Caco-2 (cell line): Measurements from ENCODE around the gene PSPN. TPM values are rescaled to one million over a fixed set of nuclear protein-coding genes. Genes with fewer than 3 reads are reported as not detected.
A peak's percentile ranks its signal among the peaks of the same experiment; 100 is the strongest.

Experiments used
- BruUV-seq: library from RNA; stranded (reverse); fragments of 400-500 nt; replicated peaks from 2 replicates; lab custom pipeline; 2021; lab: Mats Ljungman, UMichigan
- CTCF ChIA-PET: fragments of 300-600 bp; sonication (Branson Sonifier 250); formaldehyde crosslinking; loops from one replicate; lab custom pipeline; 2022; ENCODE audit warnings: antibody characterized with exemption; lab: Charles Lee
- POLR2A ChIA-PET: fragments of 300-600 bp; sonication (Branson Sonifier 250); formaldehyde crosslinking; loops from one replicate; lab custom pipeline; 2022; ENCODE audit warnings: antibody characterized with exemption; lab: Charles Lee
- DNase-seq, 2 experiments: peaks; one replicate each; pipeline versions ENCODE4 v3.0.0 to v3.0.0-alpha.2; 2020 to 2022
- H3K27me3 ChIP-seq: replicated peaks from 2 replicates; pipeline ENCODE4 v1.6.0; 2011; ENCODE audit warnings: low read length; ENCODE audit not compliant: control insufficient read depth, insufficient read depth
- H3K36me3 ChIP-seq: 2 replicates; pipeline ENCODE4 v1.5.1; 2011; ENCODE audit warnings: low read length; ENCODE audit not compliant: control insufficient read depth, insufficient read depth
- H3K4me1 ChIP-seq: fragments of 250-450 bp; sonication (Bioruptor Pico); 2 replicates; pipeline ENCODE4 v1.5.1; 2020; ENCODE audit warnings: mild to moderate bottlenecking
- H3K4me3 ChIP-seq: 2 replicates; pipeline ENCODE4 v1.5.1; 2011; ENCODE audit warnings: low read depth, mild to moderate bottlenecking, control low read depth, low read length
- H3K9me3 ChIP-seq: fragments of 250-450 bp; sonication (Bioruptor Pico); 2 replicates; pipeline ENCODE4 v1.5.1; 2020; ENCODE audit warnings: mild to moderate bottlenecking, moderate library complexity
- H3K27ac Mint-ChIP-seq: one replicate; pipeline ENCODE4 v1.8.0; 2022; ENCODE audit warnings: mixed read lengths; ENCODE audit not compliant: unreplicated experiment
- H3K27me3 Mint-ChIP-seq: one replicate; pipeline ENCODE4 v1.8.0; 2022; ENCODE audit warnings: mixed read lengths; ENCODE audit not compliant: insufficient read depth, unreplicated experiment
- H3K36me3 Mint-ChIP-seq: one replicate; pipeline ENCODE4 v1.8.0; 2022; ENCODE audit warnings: mild to moderate bottlenecking, mixed read lengths; ENCODE audit not compliant: insufficient read depth, unreplicated experiment
- H3K4me1 Mint-ChIP-seq: one replicate; pipeline ENCODE4 v1.8.0; 2022; ENCODE audit warnings: low read depth, mixed read lengths; ENCODE audit not compliant: unreplicated experiment
- H3K4me3 Mint-ChIP-seq: one replicate; pipeline ENCODE4 v1.8.0; 2022; ENCODE audit warnings: mild to moderate bottlenecking, moderate library complexity, mixed read lengths; ENCODE audit not compliant: unreplicated experiment
- H3K9me3 Mint-ChIP-seq: one replicate; pipeline ENCODE4 v1.8.0; 2022; ENCODE audit warnings: mixed read lengths; ENCODE audit not compliant: unreplicated experiment
- intact Hi-C: fragments of 100-400 bp; cut with micrococcal nuclease; formaldehyde crosslinking; loops from one replicate; pipeline ENCODE4 v1.10.0; 2022; ENCODE audit not compliant: unreplicated experiment
- total RNA-seq: library from RNA; stranded (reverse); gene quantifications from 2 replicates; pipeline ENCODE4 v1.2.3, GENCODE V29; 2022
- TF ChIP-seq, protein P1 (sequence below), 2 experiments: fragments of 200-600 bp in 1 of 2; IDR thresholded peaks; 1 replicate in 1 of 2; 2 replicates in 1 of 2; pipeline versions ENCODE4 v1.5.1 to v1.8.0; 2011 to 2022; ENCODE audit warnings: antibody characterized with exemption in 1 of 2, control low read depth in 1 of 2, inconsistent platforms in 1 of 2, low read depth in 1 of 2, low read length in 1 of 2, mild to moderate bottlenecking in 1 of 2, moderate library complexity in 1 of 2; ENCODE audit not compliant: insufficient read depth in 1 of 2, severe bottlenecking in 1 of 2, unreplicated experiment in 1 of 2

Gene PSPN
- total RNA-seq, 1 experiment from 2014 or later = 2.9 TPM

GRCh38 chr19:6417713-6418561, 42.2 kb upstream of the PSPN start:
- Mint-ChIP-seq H3K36me3 (peaks cover 94% of the 10 kb centered on the region), H3K9me3 (no peaks in the 10 kb centered on the region), H3K27me3 (no peaks in the 10 kb centered on the region), H3K27ac (no peak overlapping the region), H3K4me3 (no peak overlapping the region), H3K4me1 (peaks cover 5% of the 10 kb centered on the region)
- ChIA-PET POLR2A (no interaction called here), CTCF (interaction anchor here (0.6 to 1.0 kb wide), 2 partner anchors 10 to 98 kb away, joined by 3 to 6 read pairs; no protein-coding TSS in a partner anchor)
- H3K4me3 ChIP-seq = no peak overlapping the region
- no TSS peak for BruUV-seq
- TF ChIP-seq, protein P1, sequence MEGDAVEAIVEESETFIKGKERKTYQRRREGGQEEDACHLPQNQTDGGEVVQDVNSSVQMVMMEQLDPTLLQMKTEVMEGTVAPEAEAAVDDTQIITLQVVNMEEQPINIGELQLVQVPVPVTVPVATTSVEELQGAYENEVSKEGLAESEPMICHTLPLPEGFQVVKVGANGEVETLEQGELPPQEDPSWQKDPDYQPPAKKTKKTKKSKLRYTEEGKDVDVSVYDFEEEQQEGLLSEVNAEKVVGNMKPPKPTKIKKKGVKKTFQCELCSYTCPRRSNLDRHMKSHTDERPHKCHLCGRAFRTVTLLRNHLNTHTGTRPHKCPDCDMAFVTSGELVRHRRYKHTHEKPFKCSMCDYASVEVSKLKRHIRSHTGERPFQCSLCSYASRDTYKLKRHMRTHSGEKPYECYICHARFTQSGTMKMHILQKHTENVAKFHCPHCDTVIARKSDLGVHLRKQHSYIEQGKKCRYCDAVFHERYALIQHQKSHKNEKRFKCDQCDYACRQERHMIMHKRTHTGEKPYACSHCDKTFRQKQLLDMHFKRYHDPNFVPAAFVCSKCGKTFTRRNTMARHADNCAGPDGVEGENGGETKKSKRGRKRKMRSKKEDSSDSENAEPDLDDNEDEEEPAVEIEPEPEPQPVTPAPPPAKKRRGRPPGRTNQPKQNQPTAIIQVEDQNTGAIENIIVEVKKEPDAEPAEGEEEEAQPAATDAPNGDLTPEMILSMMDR (IDR thresholded peaks at IDR 0.05; ENCODE audit: insufficient read depth in 1 of 2, low read depth in 1 of 2, low read length in 1 of 2, severe bottlenecking in 1 of 2, unreplicated experiment in 1 of 2) = peak in 1 of 2 experiments; percentile 57
- no peaks in the 10 kb centered on the region for H3K9me3 ChIP-seq
- H3K36me3 ChIP-seq = peaks cover 7% of the 10 kb centered on the region
- DNase-seq = peak in 1 of 2 experiments; percentile 59
- no peaks in the 10 kb centered on the region for H3K27me3 ChIP-seq
- H3K4me1 ChIP-seq = peaks cover 2% of the 10 kb centered on the region
- intact Hi-C loops = no loop called here

DNA sequence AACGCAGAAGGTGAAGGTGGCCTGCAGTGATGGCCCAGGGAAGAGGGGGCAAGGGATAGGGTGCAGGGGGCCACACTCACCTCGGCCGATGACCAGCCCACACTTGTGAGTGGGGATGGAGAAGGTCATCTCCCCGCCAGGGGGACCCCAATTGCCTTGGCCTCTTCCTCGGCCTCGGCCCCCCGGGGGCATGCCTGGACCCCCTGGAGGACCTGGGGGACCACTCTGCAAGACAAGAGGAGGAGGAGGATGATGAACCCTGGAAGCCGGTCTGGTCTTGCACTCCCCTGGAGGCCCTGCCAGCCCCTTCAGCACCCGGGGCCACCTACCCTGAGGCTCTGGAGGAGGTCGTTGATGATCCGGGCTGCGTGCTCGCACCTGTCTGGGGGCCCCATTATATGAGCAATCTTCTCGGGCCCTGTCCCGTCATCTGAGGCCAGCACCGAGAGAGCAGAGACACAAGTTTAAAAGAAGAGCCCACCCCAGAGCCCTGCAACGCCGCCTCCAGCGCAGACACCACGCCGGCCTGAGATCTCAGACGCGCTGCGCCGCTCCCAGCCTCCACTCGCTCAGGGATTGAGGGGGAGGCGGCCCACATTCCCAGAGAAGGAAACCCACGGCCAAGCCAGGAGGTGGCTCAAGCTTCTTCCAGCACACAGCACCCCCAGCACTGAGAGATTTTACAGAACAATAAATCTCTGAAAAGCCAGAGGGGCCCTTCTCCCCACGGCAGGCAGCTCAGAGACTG, 41.1 kb upstream of the PSPN start:
- H3K4me3 Mint-ChIP-seq = no peak overlapping the region
- no peaks in the 10 kb centered on the region for H3K4me1 ChIP-seq
- DNase-seq = no peak
- POLR2A ChIA-PET = no interaction called here
- H3K27ac Mint-ChIP-seq = no peak overlapping the region
- H3K9me3 Mint-ChIP-seq = no peaks in the 10 kb centered on the region
- CTCF ChIA-PET = interaction anchor here (1.0 kb wide), 1 partner anchor 100 kb away, joined by 3 read pairs; no protein-coding TSS in a partner anchor
- no peaks in the 10 kb centered on the region for H3K27me3 ChIP-seq
- peaks cover 94% of the 10 kb centered on the region for H3K36me3 Mint-ChIP-seq
- H3K4me1 Mint-ChIP-seq = peaks cover 5% of the 10 kb centered on the region
- no peak overlapping the region for H3K4me3 ChIP-seq
- intact Hi-C loops = no loop called here
- H3K9me3 ChIP-seq = no peaks in the 10 kb centered on the region
- H3K36me3 ChIP-seq = peaks cover 7% of the 10 kb centered on the region
- TF ChIP-seq, protein P1 (IDR thresholded peaks at IDR 0.05; ENCODE audit: insufficient read depth in 1 of 2, low read depth in 1 of 2, low read length in 1 of 2, severe bottlenecking in 1 of 2, unreplicated experiment in 1 of 2) = no peak
- H3K27me3 Mint-ChIP-seq = no peaks in the 10 kb centered on the region
- BruUV-seq = no TSS peak

DNA sequence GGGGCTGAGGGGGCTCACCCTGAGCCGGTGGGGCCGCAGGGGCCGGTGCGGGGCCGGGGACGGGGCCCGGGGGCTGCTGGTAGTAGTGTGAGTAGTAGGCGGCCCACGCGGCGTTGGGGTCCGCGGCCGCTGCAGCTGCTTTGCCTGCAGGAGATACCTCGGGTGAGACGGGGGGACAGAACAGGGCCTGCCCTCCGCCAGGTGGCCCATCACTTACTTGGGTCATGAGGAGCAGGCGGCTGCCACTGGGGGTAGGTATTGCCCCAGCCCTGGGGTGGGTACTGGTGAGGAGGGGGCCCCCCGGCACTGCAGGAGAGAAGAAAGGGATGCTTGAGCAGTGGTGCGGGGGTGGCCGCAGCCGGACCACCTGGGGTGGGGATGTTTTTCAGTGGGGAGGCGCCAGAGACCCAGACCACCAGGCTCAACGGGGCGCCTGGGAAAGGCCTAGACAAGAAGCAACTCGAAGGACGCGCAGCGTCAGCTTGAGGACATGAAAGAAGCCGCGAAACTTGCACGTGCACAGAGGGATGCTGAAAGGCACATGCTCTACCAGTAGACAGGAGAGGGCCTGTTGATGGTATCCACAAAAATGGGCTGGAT, 40.0 kb upstream of the PSPN start:
- H3K36me3 Mint-ChIP-seq = peaks cover 86% of the 10 kb centered on the region
- no peaks in the 10 kb centered on the region for H3K4me1 ChIP-seq
- no TSS peak for BruUV-seq
- no peaks in the 10 kb centered on the region for H3K9me3 Mint-ChIP-seq
- DNase-seq = no peak
- H3K4me1 Mint-ChIP-seq = peaks cover 5% of the 10 kb centered on the region
- H3K36me3 ChIP-seq = peaks cover 5% of the 10 kb centered on the region
- ChIA-PET CTCF (no interaction called here), POLR2A (no interaction called here)
- no peak overlapping the region for H3K4me3 ChIP-seq
- H3K4me3 Mint-ChIP-seq = no peak overlapping the region
- TF ChIP-seq, protein P1 (IDR thresholded peaks at IDR 0.05; ENCODE audit: insufficient read depth in 1 of 2, low read depth in 1 of 2, low read length in 1 of 2, severe bottlenecking in 1 of 2, unreplicated experiment in 1 of 2) = no peak
- intact Hi-C loops = no loop called here
- no peaks in the 10 kb centered on the region for H3K9me3 ChIP-seq
- H3K27me3 Mint-ChIP-seq = no peaks in the 10 kb centered on the region
- H3K27me3 ChIP-seq = no peaks in the 10 kb centered on the region
- H3K27ac Mint-ChIP-seq = no peak overlapping the region
